ENCODE measurements around the gene COL23A1. TPM values are rescaled to one million over a fixed set of nuclear protein-coding genes. Genes with fewer than 3 reads are reported as not detected.
"Not testable (repeated sequence)": the region's sequence is repeated elsewhere in the genome, so short reads cannot be mapped to it uniquely, and the experiment has no call there.

The COL23A1 gene
- total RNA-seq, 1 donor from 2014 or later, result not detected

- DNase-seq (ENCODE audit: extremely low read depth, low read depth, low spot score), result not testable (repeated sequence)
These were observed 350.4 kb downstream of the COL23A1 start for GRCh38 chr5:178239626-178240301.

DNA sequence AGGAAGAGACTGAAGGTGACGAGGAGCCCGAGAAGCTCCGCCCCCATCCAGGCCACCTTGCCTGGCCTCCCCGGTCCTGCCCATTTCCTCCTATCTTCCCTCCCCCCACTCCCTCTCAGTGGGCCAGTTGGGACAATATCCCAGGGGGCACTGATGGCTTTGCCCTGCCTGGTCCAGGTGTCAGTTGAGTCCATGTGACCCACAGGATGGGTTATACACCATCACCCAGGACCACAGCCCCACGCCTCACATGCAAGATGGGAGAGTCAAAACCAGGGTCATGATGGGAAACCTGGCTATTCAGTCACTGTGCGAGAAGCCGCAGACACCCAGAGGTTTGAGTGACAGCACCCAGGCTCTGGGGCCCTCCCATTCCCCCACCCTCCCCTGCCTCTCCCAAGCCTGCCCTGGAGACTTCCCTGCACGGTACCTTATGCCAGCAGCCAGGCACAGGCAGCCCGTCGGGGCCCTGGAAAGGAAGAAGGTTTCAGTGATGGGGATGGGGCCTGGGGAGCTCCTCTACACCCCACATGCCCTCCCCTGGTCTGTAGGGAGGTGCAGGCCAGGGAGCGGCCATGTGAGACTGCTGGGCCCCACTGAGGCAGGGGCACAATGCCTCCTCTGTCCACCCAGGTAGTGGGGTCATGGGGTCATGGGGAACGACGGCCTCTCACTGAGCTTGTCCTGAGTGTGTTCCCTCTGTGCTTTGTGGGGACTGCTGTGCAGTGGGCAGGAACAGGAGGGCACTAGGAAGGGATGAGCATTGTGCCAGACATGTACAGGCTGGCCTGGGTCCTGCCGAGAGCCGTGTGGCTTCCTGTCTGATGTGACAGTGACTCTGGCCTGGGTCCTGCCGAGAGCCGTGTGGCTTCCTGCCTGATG lies 351.2 kb downstream of the COL23A1 start:
- DNase-seq (ENCODE audit: extremely low read depth, low read depth, low spot score), result no peak

GRCh38 chr5:178238313-178238635 lies 351.9 kb downstream of the COL23A1 start:
- DNase-seq (ENCODE audit: extremely low read depth, low read depth, low spot score), result no peak

GRCh38 chr5:178237431-178238312 lies 352.5 kb downstream of the COL23A1 start:
- DNase-seq (ENCODE audit: extremely low read depth, low read depth, low spot score), result no peak

- no peak for DNase-seq (ENCODE audit: extremely low read depth, low read depth, low spot score)
These were observed 353.5 kb downstream of the COL23A1 start for GRCh38 chr5:178236679-178237078.

- no peak for DNase-seq (ENCODE audit: extremely low read depth, low read depth, low spot score)
These were observed 354.1 kb downstream of the COL23A1 start for GRCh38 chr5:178236126-178236525.

DNA sequence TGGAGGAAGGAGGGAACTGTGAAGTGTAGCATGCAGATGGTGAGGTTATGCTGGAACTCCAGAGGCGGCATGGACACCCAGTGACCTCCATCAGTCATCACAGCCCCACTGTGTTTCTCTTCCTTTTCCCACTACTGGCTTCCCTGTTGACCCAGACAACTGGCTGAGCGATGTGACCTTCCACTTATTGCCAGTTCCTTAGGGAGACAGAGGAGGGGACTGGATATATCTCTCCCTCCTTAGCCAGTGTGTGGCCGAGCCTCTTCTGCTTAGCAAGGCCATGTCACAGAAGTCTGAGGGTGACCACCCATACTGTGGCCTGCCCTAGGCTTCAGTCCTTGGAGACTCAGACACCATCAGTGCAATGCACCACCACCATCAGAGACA lies 354.6 kb downstream of the COL23A1 start:
- DNase-seq (ENCODE audit: extremely low read depth, low read depth, low spot score), result no peak

DNA sequence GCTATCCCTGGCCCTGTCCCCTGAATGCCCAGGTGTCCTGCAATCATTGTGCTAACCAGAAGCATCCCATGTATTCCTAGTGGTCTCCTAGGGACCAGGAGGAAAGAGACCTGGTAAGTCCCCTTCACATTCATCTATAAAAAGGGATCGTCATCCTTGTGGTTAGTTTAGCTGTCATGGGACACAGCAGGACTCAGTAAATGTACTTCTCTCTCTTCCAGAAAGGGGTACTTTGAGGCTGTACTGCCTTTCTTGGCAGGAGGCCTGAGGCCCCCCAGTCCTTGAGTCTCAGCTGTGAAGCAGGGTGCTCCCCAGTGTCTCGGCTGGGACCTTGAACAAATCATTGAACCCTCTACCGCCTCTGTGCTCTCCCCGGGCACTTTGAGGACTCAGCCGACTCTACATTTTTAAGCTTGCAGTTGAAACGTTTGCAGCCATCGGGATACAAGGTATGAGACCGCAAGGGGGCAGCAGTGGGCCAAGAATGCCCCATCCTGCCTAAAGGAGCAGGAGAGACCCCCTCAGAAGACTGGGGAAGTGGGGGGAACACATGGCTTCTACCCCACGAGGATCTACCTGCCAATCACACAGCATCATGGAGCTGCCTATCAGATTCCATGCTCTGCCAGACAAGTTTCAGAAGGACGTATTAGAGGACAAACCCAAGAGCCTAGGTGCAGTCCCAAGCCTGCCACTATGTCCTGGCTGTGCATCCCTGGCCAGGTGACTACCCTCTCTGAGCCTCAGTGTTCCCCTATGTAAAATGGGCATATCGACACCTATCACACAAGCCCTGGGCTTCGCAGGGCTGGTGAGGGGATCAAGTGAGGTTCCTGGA lies 355.2 kb downstream of the COL23A1 start:
- peak; percentile 16 for DNase-seq (ENCODE audit: extremely low read depth, low read depth, low spot score)

DNA sequence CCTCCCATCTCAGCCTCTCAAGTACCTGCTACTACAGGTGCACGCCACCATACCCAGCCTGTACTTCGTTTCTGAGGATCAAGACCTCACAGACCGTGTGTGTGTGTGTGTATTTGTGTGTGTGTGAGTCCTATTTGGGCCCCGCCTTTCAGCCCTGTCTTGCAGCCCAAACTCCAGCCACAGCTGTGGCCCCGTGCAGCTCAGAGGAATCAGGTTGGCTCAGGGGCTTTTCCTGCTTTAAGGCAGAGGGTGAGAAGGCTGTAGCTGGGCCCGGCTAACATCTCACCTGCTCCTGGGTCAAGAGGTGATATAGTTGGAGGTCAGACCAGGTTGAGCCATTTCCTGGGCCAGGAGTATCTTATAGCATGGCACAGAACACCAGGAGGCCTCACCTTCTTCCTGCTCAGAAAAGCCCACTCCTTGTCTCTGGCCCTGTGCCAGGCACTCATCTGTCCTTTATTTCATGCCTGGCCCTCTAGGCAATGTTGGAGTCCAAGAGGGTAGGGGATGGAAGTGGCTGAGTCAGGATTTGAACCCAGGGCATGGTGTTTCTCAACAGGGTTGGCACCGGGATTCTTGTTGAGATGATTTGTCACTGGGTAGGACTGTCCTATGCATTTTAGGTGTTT lies 356.0 kb downstream of the COL23A1 start:
- no peak for DNase-seq (ENCODE audit: extremely low read depth, low read depth, low spot score)

DNA sequence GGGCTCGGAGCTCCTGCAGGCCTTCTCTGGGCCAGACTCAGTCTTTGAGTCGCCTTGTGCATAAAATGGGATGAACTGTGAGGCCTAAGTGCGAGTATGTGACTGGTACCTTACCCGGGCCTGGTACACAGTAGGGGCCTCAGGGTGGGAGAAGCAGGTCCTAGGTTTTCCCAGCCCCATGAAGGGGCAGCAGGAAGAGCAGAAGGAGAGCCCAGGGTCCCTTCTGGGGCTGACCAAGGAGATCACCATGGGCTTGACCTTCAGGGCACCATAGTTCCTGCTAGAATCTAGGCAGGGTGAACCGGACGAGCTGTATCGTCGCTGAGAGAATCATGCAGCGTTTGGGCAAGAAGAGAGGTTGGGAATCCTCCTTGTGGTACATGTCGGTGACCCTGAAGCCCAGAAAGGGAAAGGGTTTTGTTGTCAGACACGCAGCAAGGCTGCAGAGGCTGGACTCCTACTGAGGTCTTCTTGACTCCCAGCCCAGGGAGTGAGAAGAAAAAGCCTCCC lies 357.2 kb downstream of the COL23A1 start:
- no peak for DNase-seq (ENCODE audit: extremely low read depth, low read depth, low spot score)

- no peak for DNase-seq (ENCODE audit: extremely low read depth, low read depth, low spot score)
These were observed 357.9 kb downstream of the COL23A1 start, which contains the start of gene PHYKPL for GRCh38 chr5:178232124-178232919. Gene PHYKPL, minus strand, starts transcription at chr5:178232802. Its CDS starts 252 bp downstream, at chr5:178232550.

DNA sequence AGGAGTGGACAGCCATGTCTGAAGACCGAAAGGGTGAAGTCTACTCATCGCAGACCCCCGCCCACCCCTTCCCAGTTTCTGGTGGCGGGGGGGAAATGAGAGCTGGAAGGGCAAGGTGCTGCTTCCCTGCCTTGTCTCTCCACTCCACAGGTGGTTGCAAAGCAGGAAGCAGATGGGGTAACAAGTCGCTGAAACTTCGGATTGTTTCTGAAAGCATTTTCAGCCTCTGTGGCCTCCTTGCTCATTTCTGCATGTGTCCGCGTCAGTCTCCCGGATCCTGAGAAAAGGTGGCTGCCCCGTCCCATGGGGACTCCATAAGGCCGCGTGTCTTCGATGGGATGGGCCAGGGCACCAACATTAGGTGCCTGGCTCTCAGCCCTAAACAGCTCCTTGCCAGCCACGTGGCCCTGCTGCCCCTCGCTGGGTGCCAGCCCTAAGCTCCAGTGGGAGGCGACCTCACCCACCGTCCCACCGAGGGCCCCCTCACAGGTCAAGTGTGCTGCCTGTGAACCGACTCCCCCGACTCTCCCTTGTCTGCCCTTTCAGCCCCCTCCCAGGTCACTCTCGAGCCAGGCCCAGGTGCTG lies 358.6 kb downstream of the COL23A1 start:
- DNase-seq (ENCODE audit: extremely low read depth, low read depth, low spot score), result no peak

DNA sequence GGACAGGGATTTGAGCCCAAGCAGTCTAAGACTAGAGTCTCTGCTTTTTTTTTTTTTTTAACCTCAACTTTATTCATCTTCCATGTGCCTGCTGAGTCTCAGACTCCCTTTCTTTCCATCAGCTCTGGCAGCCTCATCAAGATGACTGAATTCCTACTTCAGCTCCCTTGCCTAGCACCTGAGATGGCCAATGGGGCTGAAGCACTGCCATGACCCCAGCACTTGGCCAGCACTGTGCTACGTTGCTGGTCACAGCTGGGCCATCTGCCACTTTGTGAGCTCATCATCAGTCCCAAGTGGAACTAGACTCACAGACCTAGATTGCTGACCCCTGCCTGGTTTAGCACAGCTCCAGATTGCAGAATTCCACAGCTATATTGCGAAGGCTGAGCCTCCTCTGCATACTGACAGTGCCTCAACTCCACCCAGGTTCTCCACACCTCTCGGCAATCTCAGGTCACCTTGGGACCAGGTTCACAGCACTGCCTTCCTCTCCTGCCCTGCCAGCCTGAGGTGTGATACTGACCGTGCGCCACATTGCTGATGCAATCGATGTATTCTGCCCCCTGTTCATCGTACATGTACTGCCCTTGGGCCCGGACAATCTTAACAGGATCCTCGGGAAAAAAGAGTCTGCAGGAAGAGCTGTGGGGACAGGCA lies 359.2 kb downstream of the COL23A1 start:
- DNase-seq (ENCODE audit: extremely low read depth, low read depth, low spot score), result no peak

DNA sequence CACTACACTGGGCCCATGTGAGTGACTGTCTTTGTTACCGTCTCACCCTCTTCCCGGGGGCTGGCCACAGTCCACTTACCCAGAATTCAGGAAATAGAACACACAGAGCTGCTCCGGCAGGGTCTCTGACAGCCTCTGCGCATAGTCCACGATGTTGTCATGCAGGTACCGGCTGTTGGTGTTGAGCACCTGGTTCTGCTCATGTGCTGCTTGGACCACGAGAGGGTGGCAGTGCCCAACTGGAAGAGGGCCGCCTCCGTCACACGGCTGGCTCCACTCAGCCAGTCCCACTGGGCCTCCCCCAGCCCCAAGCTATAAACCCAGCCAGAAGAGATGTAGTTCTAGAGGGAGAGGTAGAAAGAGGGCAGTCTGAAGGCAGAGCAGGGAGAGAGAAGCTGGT lies 360.3 kb downstream of the COL23A1 start:
- no peak for DNase-seq (ENCODE audit: extremely low read depth, low read depth, low spot score)

GRCh38 chr5:178229111-178229510 lies 361.1 kb downstream of the COL23A1 start:
- DNase-seq (ENCODE audit: extremely low read depth, low read depth, low spot score), result not testable (repeated sequence)

GRCh38 chr5:178228609-178229008 lies 361.6 kb downstream of the COL23A1 start:
- no peak for DNase-seq (ENCODE audit: extremely low read depth, low read depth, low spot score)

GRCh38 chr5:178227929-178228328 lies 362.3 kb downstream of the COL23A1 start:
- no peak for DNase-seq (ENCODE audit: extremely low read depth, low read depth, low spot score)

GRCh38 chr5:178227138-178227659 lies 363.0 kb downstream of the COL23A1 start:
- DNase-seq (ENCODE audit: extremely low read depth, low read depth, low spot score), result no peak
